Suprapubic skin (tissue), 4 donors: ENCODE results near the gene GDF2. TPM values are rescaled to one million over a fixed set of nuclear protein-coding genes. Genes with fewer than 3 reads are reported as not detected.

Experiments used
- DNase-seq, 2 donors: peaks; one replicate each; pipeline ENCODE4 v3.0.0-alpha.2; 2019; ENCODE audit warnings: low spot score in 2 of 2
- H3K27ac ChIP-seq: fragments of 200-600 bp; sonication (generic); one replicate; pipeline ENCODE4 v1.5.1; 2019
- H3K27me3 ChIP-seq: fragments of 200-600 bp; sonication (generic); one replicate; pipeline ENCODE4 v1.5.1; 2019
- H3K36me3 ChIP-seq: fragments of 200-600 bp; sonication (generic); one replicate; pipeline ENCODE4 v1.5.1; 2019
- H3K4me1 ChIP-seq: fragments of 200-600 bp; sonication (generic); one replicate; pipeline ENCODE4 v1.5.1; 2019
- H3K4me3 ChIP-seq: fragments of 200-600 bp; sonication (generic); one replicate; pipeline ENCODE4 v1.5.1; 2019; ENCODE audit warnings: mild to moderate bottlenecking
- H3K9me3 ChIP-seq: fragments of 200-600 bp; sonication (generic); one replicate; pipeline ENCODE4 v1.5.1; 2019
- EP300 ChIP-seq: sonication (generic); formaldehyde crosslinking; IDR thresholded peaks from one replicate; pipeline ENCODE4 v1.6.1; 2017; ENCODE audit warnings: antibody characterized with exemption
- POLR2A ChIP-seq, 2 donors: fragments of 450-650 bp; IDR thresholded peaks; one replicate each; pipeline ENCODE4 v1.6.1; 2017; ENCODE audit warnings: antibody characterized with exemption in 2 of 2, mild to moderate bottlenecking in 2 of 2, moderate library complexity in 2 of 2
- POLR2AphosphoS5 ChIP-seq, 3 donors: sonication (generic); formaldehyde crosslinking; IDR thresholded peaks; one replicate each; pipeline ENCODE4 v1.6.1; 2017; ENCODE audit warnings: antibody characterized with exemption in 3 of 3
- WGBS: methylation state at CpG from one replicate; pipeline ENCODE4 v1.1.5; 2018; 5-methylcytosine and 5-hydroxymethylcytosine counted together
- total RNA-seq, 4 donors: library from RNA; depleted of rRNA; stranded (reverse); fragments of >200 nt; gene quantifications; one replicate each; pipeline ENCODE4 v1.1.0, GENCODE V29; 2016
- TF ChIP-seq, protein P1 (sequence below), 2 donors: fragments of 200-600 bp in 1 of 2; fragments of 450-650 bp in 1 of 2; sonication (generic) in 1 of 2; IDR thresholded peaks; one replicate each; pipeline ENCODE4 v1.5.1; 2016 to 2019; ENCODE audit warnings: antibody characterized with exemption in 2 of 2, mild to moderate bottlenecking in 1 of 2, moderate library complexity in 1 of 2

Gene GDF2
- total RNA-seq, 4 donors from 2014 or later, result not detected

DNA sequence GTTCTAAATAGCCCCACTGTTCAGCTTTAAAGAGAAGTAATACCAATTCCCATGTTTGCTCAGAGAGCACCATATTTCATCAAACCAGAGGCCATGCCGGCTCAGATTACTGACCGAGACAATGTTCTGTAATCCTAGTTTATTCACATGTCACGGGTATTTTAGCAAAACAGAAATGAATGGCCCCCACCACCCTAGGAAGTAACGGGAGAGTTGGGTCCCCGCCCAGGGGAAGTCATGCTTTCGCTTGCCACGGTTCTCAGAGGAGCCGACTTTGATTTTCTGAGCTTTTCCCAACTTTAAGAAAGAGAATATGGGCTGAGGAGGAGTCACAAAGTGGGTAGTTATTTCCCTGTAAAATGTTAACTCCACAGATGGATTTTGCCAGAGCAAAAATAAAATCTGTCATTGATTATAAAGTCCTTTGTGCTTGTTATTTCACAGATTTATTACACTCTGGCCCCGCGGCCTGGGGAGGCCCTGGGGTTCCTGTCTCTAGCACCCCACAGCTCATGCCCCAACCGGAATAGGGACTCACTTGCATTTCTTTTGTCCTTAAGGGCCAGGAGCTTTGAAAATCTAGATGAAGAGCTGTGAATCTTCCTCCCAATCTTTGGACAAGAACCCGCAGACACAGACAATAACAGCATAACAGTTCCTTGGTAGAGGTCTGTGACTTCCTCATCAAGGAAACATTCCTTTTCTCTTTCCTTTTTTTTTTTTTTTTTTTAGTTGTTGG is 25.9 kb upstream of the GDF2 start:
- H3K27ac ChIP-seq, result peak overlapping the region; percentile 37
- TF ChIP-seq, protein P1, sequence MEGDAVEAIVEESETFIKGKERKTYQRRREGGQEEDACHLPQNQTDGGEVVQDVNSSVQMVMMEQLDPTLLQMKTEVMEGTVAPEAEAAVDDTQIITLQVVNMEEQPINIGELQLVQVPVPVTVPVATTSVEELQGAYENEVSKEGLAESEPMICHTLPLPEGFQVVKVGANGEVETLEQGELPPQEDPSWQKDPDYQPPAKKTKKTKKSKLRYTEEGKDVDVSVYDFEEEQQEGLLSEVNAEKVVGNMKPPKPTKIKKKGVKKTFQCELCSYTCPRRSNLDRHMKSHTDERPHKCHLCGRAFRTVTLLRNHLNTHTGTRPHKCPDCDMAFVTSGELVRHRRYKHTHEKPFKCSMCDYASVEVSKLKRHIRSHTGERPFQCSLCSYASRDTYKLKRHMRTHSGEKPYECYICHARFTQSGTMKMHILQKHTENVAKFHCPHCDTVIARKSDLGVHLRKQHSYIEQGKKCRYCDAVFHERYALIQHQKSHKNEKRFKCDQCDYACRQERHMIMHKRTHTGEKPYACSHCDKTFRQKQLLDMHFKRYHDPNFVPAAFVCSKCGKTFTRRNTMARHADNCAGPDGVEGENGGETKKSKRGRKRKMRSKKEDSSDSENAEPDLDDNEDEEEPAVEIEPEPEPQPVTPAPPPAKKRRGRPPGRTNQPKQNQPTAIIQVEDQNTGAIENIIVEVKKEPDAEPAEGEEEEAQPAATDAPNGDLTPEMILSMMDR (IDR thresholded peaks at IDR 0.05), result no peak
- TF ChIP-seq POLR2AphosphoS5 (IDR thresholded peaks at IDR 0.05) (no peak), POLR2A (IDR thresholded peaks at IDR 0.05) (no peak), EP300 (no peak)
- no peaks in the 10 kb centered on the region for H3K36me3 ChIP-seq
- no peak overlapping the region for H3K4me3 ChIP-seq
- 39% methylated on average over 12 of the region's 12 CpGs for WGBS
- peaks cover 31% of the 10 kb centered on the region for H3K4me1 ChIP-seq
- DNase-seq, result peak; percentile 69 to 73
- no peaks in the 10 kb centered on the region for H3K9me3 ChIP-seq
- peaks cover 17% of the 10 kb centered on the region for H3K27me3 ChIP-seq

DNA sequence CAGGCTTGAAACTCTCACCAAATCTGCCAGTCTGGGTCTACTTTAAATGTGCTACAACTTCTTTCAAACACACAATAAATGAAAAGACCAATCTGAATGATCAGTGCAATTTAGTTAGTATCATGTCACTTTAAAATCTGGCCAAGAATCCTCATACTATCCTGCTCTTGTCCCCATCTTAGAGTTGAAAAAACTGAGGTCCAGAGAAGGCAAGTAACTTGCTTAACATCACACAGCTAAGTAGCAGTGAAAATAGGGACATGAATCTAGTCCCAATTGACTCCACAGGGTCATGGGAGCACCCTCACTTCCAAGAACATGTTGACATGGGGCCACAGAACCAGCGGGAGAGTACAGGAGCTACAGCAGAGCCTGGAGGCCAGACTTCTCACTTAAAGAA is 25.3 kb upstream of the GDF2 start:
- WGBS, result 64% methylated on average over 1 of the region's 1 CpG
- no peaks in the 10 kb centered on the region for H3K36me3 ChIP-seq
- no peak overlapping the region for H3K4me3 ChIP-seq
- peaks cover 22% of the 10 kb centered on the region for H3K27me3 ChIP-seq
- no peaks in the 10 kb centered on the region for H3K9me3 ChIP-seq
- DNase-seq, result peak in 1 of 2 donors; percentile 22
- peaks cover 31% of the 10 kb centered on the region for H3K4me1 ChIP-seq
- no peak overlapping the region for H3K27ac ChIP-seq
- TF ChIP-seq, protein P1 (IDR thresholded peaks at IDR 0.05), result no peak
- TF ChIP-seq POLR2AphosphoS5 (IDR thresholded peaks at IDR 0.05) (no peak), EP300 (no peak), POLR2A (IDR thresholded peaks at IDR 0.05) (no peak)

DNA sequence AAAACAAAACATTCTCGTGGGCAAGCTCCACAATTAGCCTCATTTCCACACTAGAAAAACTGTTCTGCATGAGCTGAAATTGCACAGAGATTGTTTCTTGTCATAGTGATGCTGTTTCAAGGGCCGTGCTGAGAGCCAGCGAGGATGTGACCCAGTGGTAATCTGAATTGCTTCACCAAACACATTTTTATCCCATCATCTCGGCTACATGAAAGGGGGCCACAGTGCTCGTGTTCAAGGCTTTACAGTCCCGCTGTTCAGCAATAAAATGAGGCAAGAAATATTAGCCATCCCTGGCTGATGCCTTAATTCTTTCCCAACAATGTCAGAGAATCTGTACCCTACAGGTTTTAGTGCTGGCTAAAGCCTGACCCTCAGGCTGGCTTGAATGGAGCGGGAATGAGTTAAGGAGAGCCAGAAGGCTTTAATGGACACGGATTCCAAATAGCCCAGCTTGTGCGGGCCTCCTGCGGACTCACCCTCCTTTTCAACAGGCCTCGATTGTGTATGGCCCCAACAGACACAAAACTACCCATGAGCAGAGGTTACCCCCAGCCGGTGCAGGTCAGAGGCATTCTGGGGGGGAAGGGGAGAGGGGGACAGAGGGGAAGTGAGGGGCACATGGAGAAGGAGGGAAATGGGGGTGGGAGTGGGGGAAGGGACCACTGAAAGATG is 24.3 kb upstream of the GDF2 start:
- peaks cover 29% of the 10 kb centered on the region for H3K27me3 ChIP-seq
- DNase-seq, result peak in 1 of 2 donors; percentile 46
- TF ChIP-seq POLR2A (IDR thresholded peaks at IDR 0.05) (no peak), POLR2AphosphoS5 (IDR thresholded peaks at IDR 0.05) (no peak), EP300 (no peak)
- TF ChIP-seq, protein P1 (IDR thresholded peaks at IDR 0.05), result no peak
- no peaks in the 10 kb centered on the region for H3K36me3 ChIP-seq
- no peaks in the 10 kb centered on the region for H3K9me3 ChIP-seq
- WGBS, result 93% methylated on average over 12 of the region's 12 CpGs
- H3K27ac ChIP-seq, result no peak overlapping the region
- peaks cover 31% of the 10 kb centered on the region for H3K4me1 ChIP-seq
- no peak overlapping the region for H3K4me3 ChIP-seq

DNA sequence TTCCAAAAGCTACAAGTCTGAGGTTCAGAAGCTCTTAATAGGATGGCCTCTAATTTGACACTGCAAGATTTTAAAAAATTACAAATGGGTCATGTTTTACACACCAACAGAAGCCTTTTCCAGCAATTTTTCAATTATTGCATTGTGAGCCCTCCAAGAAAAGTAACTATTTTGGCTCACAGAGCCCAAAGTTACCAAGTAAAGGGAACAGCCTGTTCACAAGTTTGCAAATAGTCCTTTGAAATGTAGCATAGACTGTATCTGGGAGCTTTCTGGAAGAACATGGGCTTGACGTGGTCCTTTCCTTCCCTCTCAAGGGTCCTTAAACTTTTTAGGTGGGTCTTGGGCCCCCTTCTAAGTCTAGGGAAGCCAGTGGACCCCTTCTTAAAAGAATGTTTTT is 23.5 kb upstream of the GDF2 start:
- H3K4me1 ChIP-seq, result peaks cover 31% of the 10 kb centered on the region
- no peak for DNase-seq
- H3K4me3 ChIP-seq, result no peak overlapping the region
- 77% methylated on average over 1 of the region's 1 CpG for WGBS
- H3K27me3 ChIP-seq, result peaks cover 30% of the 10 kb centered on the region
- no peak for TF ChIP-seq POLR2AphosphoS5 (IDR thresholded peaks at IDR 0.05)
- no peak for TF ChIP-seq EP300
- no peak for TF ChIP-seq POLR2A (IDR thresholded peaks at IDR 0.05)
- TF ChIP-seq, protein P1 (IDR thresholded peaks at IDR 0.05), result no peak
- no peaks in the 10 kb centered on the region for H3K9me3 ChIP-seq
- H3K36me3 ChIP-seq, result no peaks in the 10 kb centered on the region
- no peak overlapping the region for H3K27ac ChIP-seq
